HG03520 (cell line): ENCODE data around the gene CCDC88B.

ENCODE experiments used
- ATAC-seq: cut with Tn5 transposase; IDR thresholded peaks from one replicate; pipeline ENCODE4 v1.9.1; 2021; ENCODE audit warnings: mild to moderate bottlenecking, moderate library complexity; ENCODE audit not compliant: unreplicated experiment

CCDC88B gene

GRCh38 chr11:64382047-64382446 is 42.0 kb downstream of the CCDC88B start:
- no peak for ATAC-seq

GRCh38 chr11:64382586-64382985 is 42.6 kb downstream of the CCDC88B start:
- no peak for ATAC-seq

GRCh38 chr11:64383580-64383979 is 43.6 kb downstream of the CCDC88B start:
- no peak for ATAC-seq

- ATAC-seq, result no peak
These were observed 44.2 kb downstream of the CCDC88B start for GRCh38 chr11:64384028-64384737.

GRCh38 chr11:64384981-64385944 is 45.3 kb downstream of the CCDC88B start:
- no peak for ATAC-seq

GRCh38 chr11:64385945-64386704 is 46.1 kb downstream of the CCDC88B start:
- no peak for ATAC-seq

- no peak for ATAC-seq
These were observed 47.9 kb downstream of the CCDC88B start for GRCh38 chr11:64387916-64388315.

GRCh38 chr11:64388894-64389293 is 48.9 kb downstream of the CCDC88B start:
- ATAC-seq, result no peak

GRCh38 chr11:64389851-64390250 is 49.8 kb downstream of the CCDC88B start:
- no peak for ATAC-seq

- ATAC-seq, result no peak
These were observed 50.6 kb downstream of the CCDC88B start for GRCh38 chr11:64390558-64390957.

GRCh38 chr11:64391839-64392238 is 51.8 kb downstream of the CCDC88B start:
- ATAC-seq, result no peak

- no peak for ATAC-seq
These were observed 55.6 kb downstream of the CCDC88B start for GRCh38 chr11:64395545-64396078.

- no peak for ATAC-seq
These were observed 56.1 kb downstream of the CCDC88B start for GRCh38 chr11:64396079-64396591.

- no peak for ATAC-seq
These were observed 60.1 kb downstream of the CCDC88B start for GRCh38 chr11:64400102-64400501.

- ATAC-seq, result no peak
These were observed 60.7 kb downstream of the CCDC88B start for GRCh38 chr11:64400667-64401066.

GRCh38 chr11:64401775-64402174 is 61.8 kb downstream of the CCDC88B start:
- ATAC-seq, result no peak

- ATAC-seq, result no peak
These were observed 63.1 kb downstream of the CCDC88B start for GRCh38 chr11:64403106-64403505.

GRCh38 chr11:64406221-64406946 is 66.4 kb downstream of the CCDC88B start:
- no peak for ATAC-seq
